Measurements from ENCODE around the gene OTOP1. TPM values are rescaled to one million over a fixed set of nuclear protein-coding genes. Genes with fewer than 3 reads are reported as not detected.
"Not testable (repeated sequence)": the region's sequence is repeated elsewhere in the genome, so short reads cannot be mapped to it uniquely, and the experiment has no call there.

The OTOP1 gene
- total RNA-seq, 1 experiment from 2014 or later: not detected

- DNase-seq (ENCODE audit: low read depth): no peak
Observed at GRCh38 chr4:4233610-4234009, 6.9 kb upstream of the OTOP1 start.

GRCh38 chr4:4228356-4228668 is 1.6 kb upstream of the OTOP1 start:
- DNase-seq (ENCODE audit: low read depth): no peak

- no peak for DNase-seq (ENCODE audit: low read depth)
Observed at GRCh38 chr4:4227510-4228355, 1.0 kb upstream of the OTOP1 start.

GRCh38 chr4:4225915-4226605 is 669 bp downstream of the OTOP1 start:
- DNase-seq (ENCODE audit: low read depth): no peak

- DNase-seq (ENCODE audit: low read depth): no peak
Observed at GRCh38 chr4:4217113-4217512, 9.6 kb downstream of the OTOP1 start.

- DNase-seq (ENCODE audit: low read depth): peak; percentile 54
Observed at GRCh38 chr4:4216648-4217047, 10.1 kb downstream of the OTOP1 start.

- not testable (repeated sequence) for DNase-seq (ENCODE audit: low read depth)
Observed at GRCh38 chr4:4213674-4214073, 13.1 kb downstream of the OTOP1 start.

GRCh38 chr4:4206204-4206603 is 20.5 kb downstream of the OTOP1 start:
- DNase-seq (ENCODE audit: low read depth): no peak

GRCh38 chr4:4204401-4204745 is 22.4 kb downstream of the OTOP1 start:
- no peak for DNase-seq (ENCODE audit: low read depth)

GRCh38 chr4:4203688-4204400 is 22.9 kb downstream of the OTOP1 start:
- no peak for DNase-seq (ENCODE audit: low read depth)

- no peak for DNase-seq (ENCODE audit: low read depth)
Observed at GRCh38 chr4:4202510-4202909, 24.2 kb downstream of the OTOP1 start.

- DNase-seq (ENCODE audit: low read depth): peak; percentile 32
Observed at GRCh38 chr4:4200624-4201023, 26.1 kb downstream of the OTOP1 start.

GRCh38 chr4:4195354-4195753 is 31.4 kb downstream of the OTOP1 start:
- no peak for DNase-seq (ENCODE audit: low read depth)

- DNase-seq (ENCODE audit: low read depth): not testable (repeated sequence)
Observed at GRCh38 chr4:4188557-4188956, 38.2 kb downstream of the OTOP1 start.

- DNase-seq (ENCODE audit: low read depth): no peak
Observed at GRCh38 chr4:4185528-4185927, 41.2 kb downstream of the OTOP1 start.

GRCh38 chr4:4182835-4183568 is 43.7 kb downstream of the OTOP1 start:
- no peak for DNase-seq (ENCODE audit: low read depth)

- DNase-seq (ENCODE audit: low read depth): no peak
Observed at GRCh38 chr4:4170596-4171150, 56.1 kb downstream of the OTOP1 start.

- DNase-seq (ENCODE audit: low read depth): not testable (repeated sequence)
Observed at GRCh38 chr4:4167981-4168780, 58.5 kb downstream of the OTOP1 start.

- not testable (repeated sequence) for DNase-seq (ENCODE audit: low read depth)
Observed at GRCh38 chr4:4166986-4167385, 59.7 kb downstream of the OTOP1 start.

GRCh38 chr4:4165701-4166392 is 60.9 kb downstream of the OTOP1 start:
- DNase-seq (ENCODE audit: low read depth): not testable (repeated sequence)

All from RPMI7951 (cell line).